H1 (cell line): Measurements from ENCODE around the gene PGA5.

ENCODE experiments used
- ATF3 ChIP-seq: IDR thresholded peaks from 2 replicates; pipeline ENCODE4 v1.6.1; 2011; ENCODE audit warnings: low read depth, mild to moderate bottlenecking, low read length; ENCODE audit not compliant: insufficient read depth
- CTCF ChIP-seq, 3 experiments: IDR thresholded peaks; 1 replicate in 2 of 3; 2 replicates in 1 of 3; pipeline versions ENCODE4 v1.5.1 to v1.6.1; 2011; ENCODE audit warnings: low read length in 3 of 3, mild to moderate bottlenecking in 3 of 3, inconsistent platforms in 2 of 3, low read depth in 1 of 3, moderate library complexity in 1 of 3; ENCODE audit not compliant: insufficient read depth in 1 of 3; ENCODE audit errors: control extremely low read depth in 1 of 3
- EP300 ChIP-seq, 2 experiments: IDR thresholded peaks; 1 replicate in 1 of 2; 2 replicates in 1 of 2; pipeline ENCODE4 v1.6.1; 2011 to 2012; ENCODE audit warnings: low read depth in 2 of 2, low read length in 2 of 2, mild to moderate bottlenecking in 2 of 2, borderline replicate concordance in 1 of 2, inconsistent platforms in 1 of 2, moderate library complexity in 1 of 2
- EZH2 ChIP-seq: fragments of 200-600 bp; sonication (generic); IDR thresholded peaks from 2 replicates; pipeline ENCODE4 v1.7.1; 2012; ENCODE audit warnings: low read depth, mild to moderate bottlenecking, moderate library complexity, low read length, inconsistent platforms; ENCODE audit not compliant: severe bottlenecking
- GABPA ChIP-seq: IDR thresholded peaks from 2 replicates; pipeline ENCODE4 v1.6.1; 2011; ENCODE audit warnings: mild to moderate bottlenecking, low read length, moderate library complexity, borderline replicate concordance; ENCODE audit not compliant: insufficient read depth
- HDAC2 ChIP-seq, 2 experiments: fragments of 300-600 bp in 1 of 2; sonication (generic) in 1 of 2; IDR thresholded peaks; 2 replicates each; pipeline ENCODE4 v1.6.1; 2011 to 2012; ENCODE audit warnings: low read depth in 2 of 2, low read length in 2 of 2, mild to moderate bottlenecking in 2 of 2, moderate library complexity in 2 of 2, borderline replicate concordance in 1 of 2, inconsistent platforms in 1 of 2
- JUN ChIP-seq: IDR thresholded peaks from 2 replicates; pipeline ENCODE4 v1.6.1; 2011; ENCODE audit warnings: low read depth, mild to moderate bottlenecking, improper control_type of control experiment, low read length
- MAX ChIP-seq: IDR thresholded peaks from 2 replicates; pipeline ENCODE4 v1.6.1; 2012; ENCODE audit warnings: inconsistent platforms
- POLR2A ChIP-seq, 2 experiments: IDR thresholded peaks; 1 replicate in 1 of 2; 2 replicates in 1 of 2; pipeline ENCODE4 v1.6.1; 2011; ENCODE audit warnings: low read depth in 2 of 2, low read length in 2 of 2, mild to moderate bottlenecking in 2 of 2; ENCODE audit errors: control extremely low read depth in 1 of 2
- POLR2AphosphoS5 ChIP-seq: IDR thresholded peaks from 2 replicates; pipeline ENCODE4 v1.6.1; 2011; ENCODE audit warnings: low read depth, low read length
- RAD21 ChIP-seq, 2 experiments: IDR thresholded peaks in 1 of 2; conservative IDR thresholded peaks in 1 of 2; 2 replicates each; pipeline ENCODE4 v1.6.1; 2011; ENCODE audit warnings: low read depth in 2 of 2, low read length in 2 of 2, improper control_type of control experiment in 1 of 2, inconsistent platforms in 1 of 2, mild to moderate bottlenecking in 1 of 2, moderate library complexity in 1 of 2
- SIRT6 ChIP-seq: IDR thresholded peaks from one replicate; pipeline ENCODE4 v1.7.1; 2012; ENCODE audit warnings: low read length, inconsistent platforms
- TEAD4 ChIP-seq: IDR thresholded peaks from 2 replicates; pipeline ENCODE4 v1.6.1; 2012; ENCODE audit warnings: low read depth, low read length, inconsistent platforms, mixed read lengths
- USF2 ChIP-seq: IDR thresholded peaks from 2 replicates; pipeline ENCODE4 v1.6.1; 2011; ENCODE audit warnings: low read length, improper control_type of control experiment

GRCh38 chr11:61268588-61269250 is 27.7 kb downstream of the PGA5 start:
- TF ChIP-seq CTCF (IDR thresholded peaks at IDR 0.05; ENCODE audit: control extremely low read depth in 1 of 3, insufficient read depth in 1 of 3, low read depth in 1 of 3, low read length in 3 of 3) (no peak), RAD21 (IDR thresholded peaks at IDR 0.05 in 1 of 2, conservative IDR thresholded peaks at IDR 0.05 in 1 of 2; ENCODE audit: low read depth in 2 of 2, low read length in 2 of 2) (no peak), GABPA (no peak), JUN (no peak), HDAC2 (IDR thresholded peaks at IDR 0.05; ENCODE audit: borderline replicate concordance in 1 of 2, low read depth in 2 of 2, low read length in 2 of 2) (no peak), ATF3 (no peak), TEAD4 (no peak), POLR2AphosphoS5 (no peak), MAX (no peak), EZH2 (no peak), USF2 (no peak), POLR2A (IDR thresholded peaks at IDR 0.05; ENCODE audit: control extremely low read depth in 1 of 2, low read depth in 2 of 2, low read length in 2 of 2) (no peak), EP300 (IDR thresholded peaks at IDR 0.05; ENCODE audit: borderline replicate concordance in 1 of 2, low read depth in 2 of 2, low read length in 2 of 2) (no peak), SIRT6 (no peak)
